NCI-H1417 (cell line): ENCODE results near the gene IPP.
"Not testable (repeated sequence)": the region's sequence is repeated elsewhere in the genome, so short reads cannot be mapped to it uniquely, and the experiment has no call there.

Source experiments
- DNase-seq, 3 experiments: peaks; one replicate each; lab custom pipeline; 2025; lab: John Stamatoyannopoulos, UW

IPP gene

DNA sequence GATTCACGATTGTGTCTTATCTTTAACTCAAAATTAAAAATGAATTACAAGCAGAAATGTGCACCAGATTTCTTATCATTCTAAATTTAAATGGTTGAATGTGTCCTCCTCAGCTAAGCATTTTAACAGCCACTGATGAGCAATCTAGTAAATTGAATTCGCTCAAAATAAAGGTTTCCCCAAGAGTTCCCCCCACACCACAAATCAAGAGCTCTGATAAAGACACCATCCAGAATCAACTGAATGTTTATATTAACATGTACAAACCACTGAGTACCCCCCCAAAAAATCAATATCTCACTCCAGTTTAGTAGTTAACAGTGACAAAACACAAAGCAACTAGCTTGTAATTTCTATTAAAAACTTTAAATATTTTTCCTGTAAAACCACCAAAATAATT lies 66.1 kb downstream of the IPP start:
- DNase-seq, result no peak

DNA sequence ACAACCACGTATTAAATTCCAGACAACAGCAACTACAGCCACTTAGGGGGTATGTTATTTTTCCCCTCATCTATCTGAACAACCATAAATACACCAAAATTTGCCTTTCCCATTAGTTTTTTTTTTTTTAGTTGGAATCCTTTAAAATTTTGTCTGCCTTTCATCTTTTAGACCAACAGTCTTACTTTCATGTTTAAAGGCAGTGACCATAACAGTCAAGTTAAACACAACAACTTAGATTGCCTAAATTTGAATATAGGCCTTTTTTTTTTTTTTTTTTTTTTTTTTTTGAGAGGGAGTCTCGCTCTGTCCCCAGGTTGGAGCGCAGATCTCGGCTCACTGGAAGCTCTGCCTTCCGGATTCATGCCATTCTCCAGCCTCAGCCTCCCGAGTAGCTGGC lies 67.5 kb downstream of the IPP start:
- no peak for DNase-seq

- DNase-seq, result no peak
These were observed 71.3 kb downstream of the IPP start for GRCh38 chr1:45679123-45679522.

GRCh38 chr1:45678489-45678888 lies 72.0 kb downstream of the IPP start:
- DNase-seq, result no peak

DNA sequence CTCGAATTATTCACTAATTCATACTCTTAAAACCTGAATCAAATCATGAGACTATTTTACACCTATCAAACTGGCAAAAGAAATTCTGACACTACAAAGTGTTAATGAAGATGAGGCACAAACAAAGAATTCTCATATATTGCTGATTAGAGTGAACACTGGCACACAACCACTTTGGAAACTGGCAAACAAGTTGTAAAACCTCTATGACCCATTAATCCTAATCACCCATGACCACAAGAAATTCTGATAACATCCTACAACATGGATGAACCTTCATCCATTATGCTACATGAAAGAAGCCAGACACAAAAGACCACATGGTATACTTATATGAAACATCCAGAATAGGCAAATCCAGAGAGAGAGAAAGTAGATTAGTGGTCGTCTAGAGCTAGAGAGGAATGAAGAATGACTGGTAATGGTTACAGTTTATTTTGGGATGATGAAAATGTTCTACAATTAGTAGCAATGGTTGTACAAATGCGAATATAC lies 72.7 kb downstream of the IPP start:
- no peak for DNase-seq

- DNase-seq, result not testable (repeated sequence)
These were observed 73.9 kb downstream of the IPP start for GRCh38 chr1:45676553-45676952.

DNA sequence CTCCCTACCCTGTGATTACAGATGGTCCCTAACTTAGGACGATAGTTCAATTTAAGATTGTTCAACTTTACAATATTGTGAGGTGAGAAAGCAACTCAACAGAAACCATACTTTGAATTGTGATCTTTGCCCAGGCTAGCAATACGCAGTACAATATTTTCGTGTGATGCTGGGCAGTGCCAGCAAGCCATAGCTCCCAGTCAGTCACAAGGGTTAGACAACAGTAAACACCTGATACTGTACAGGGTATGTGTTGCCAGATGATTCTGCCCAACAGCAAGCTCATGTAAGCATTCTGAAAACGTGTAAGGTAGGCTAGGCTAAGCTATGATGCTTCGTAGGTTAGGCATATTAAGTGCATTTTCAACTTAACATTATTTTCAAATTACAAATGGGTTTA lies 76.0 kb downstream of the IPP start:
- no peak for DNase-seq

DNA sequence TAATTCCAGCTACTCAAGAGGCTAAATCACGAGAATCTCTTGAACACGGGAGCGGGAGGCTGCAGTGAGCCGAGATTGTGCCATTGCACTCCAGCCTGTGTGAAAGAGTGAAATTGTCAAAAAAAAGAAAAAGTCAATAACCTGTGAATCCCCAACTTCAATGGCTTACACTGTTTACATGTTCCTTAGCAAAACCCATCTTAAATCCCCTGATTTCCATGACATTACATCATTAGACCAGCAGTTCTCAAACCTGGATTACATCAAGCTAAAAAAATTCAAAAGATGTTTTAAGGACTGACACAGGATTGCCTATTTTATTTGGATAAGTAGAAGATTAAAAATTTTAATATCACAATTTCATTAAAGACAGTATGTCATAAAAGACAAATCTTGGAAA lies 76.5 kb downstream of the IPP start:
- DNase-seq, result no peak

DNA sequence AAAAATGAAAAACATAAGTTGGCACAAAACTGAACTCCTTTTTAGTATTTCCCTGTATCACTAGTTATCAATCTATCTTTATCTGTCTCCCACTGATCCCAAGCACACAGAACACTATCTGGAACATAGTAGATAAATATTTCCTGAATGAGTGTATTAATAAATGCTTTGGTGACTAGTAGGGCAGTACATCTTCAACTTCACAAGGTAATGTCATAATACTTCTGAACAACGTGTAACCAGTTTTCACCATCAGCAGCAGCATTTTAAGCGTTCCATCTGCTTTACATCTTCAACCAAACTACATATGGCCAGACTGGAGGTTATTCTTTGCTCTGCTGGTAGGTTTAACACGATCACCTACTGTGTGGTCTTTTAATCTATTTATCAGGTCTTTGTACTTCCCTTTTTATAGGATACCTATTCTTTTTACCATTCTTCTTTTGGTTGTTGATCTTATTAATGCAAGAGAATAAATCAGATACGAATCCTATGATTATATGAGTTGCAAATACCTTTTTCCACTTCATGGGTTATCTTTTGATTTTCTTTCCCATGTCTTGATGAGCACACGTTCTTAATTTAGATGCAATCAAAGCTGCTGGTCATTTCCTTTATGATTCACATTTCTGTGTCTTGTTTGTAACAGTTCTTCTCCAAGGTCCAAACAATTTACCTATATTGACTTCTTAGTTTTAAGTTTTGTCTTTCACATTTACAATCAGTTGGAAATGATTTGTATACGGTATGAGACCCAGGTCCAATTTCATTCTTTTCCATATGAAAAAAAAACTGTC lies 80.4 kb downstream of the IPP start:
- no peak for DNase-seq

- no peak for DNase-seq
These were observed 81.1 kb downstream of the IPP start for GRCh38 chr1:45669379-45669778.

- no peak for DNase-seq
These were observed 81.9 kb downstream of the IPP start for GRCh38 chr1:45668526-45668925.

GRCh38 chr1:45667321-45668111 lies 82.9 kb downstream of the IPP start:
- no peak for DNase-seq

- DNase-seq, result no peak
These were observed 83.6 kb downstream of the IPP start for GRCh38 chr1:45666836-45667235.

DNA sequence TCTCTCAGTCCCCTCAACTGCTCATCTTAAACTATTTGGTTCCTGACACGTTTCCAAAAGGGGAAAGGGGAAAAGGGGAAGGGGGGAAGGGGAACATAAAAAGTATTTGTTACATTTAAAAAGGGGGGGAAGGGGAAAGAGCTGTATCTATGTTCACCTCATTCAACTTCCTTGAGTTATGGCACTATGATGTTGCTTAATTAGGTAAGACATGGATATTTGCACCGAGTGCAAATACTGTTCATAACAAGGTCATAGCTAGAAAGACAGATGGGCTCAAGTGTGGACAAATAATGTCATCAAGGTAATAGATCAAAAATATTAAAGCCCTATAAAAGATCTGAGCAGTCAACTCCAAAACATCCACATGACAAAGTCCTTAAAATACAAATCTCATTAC lies 90.1 kb downstream of the IPP start:
- DNase-seq, result no peak

- no peak for DNase-seq
These were observed 91.2 kb downstream of the IPP start for GRCh38 chr1:45659222-45659621.

- no peak for DNase-seq
These were observed 92.3 kb downstream of the IPP start for GRCh38 chr1:45658171-45658570.

DNA sequence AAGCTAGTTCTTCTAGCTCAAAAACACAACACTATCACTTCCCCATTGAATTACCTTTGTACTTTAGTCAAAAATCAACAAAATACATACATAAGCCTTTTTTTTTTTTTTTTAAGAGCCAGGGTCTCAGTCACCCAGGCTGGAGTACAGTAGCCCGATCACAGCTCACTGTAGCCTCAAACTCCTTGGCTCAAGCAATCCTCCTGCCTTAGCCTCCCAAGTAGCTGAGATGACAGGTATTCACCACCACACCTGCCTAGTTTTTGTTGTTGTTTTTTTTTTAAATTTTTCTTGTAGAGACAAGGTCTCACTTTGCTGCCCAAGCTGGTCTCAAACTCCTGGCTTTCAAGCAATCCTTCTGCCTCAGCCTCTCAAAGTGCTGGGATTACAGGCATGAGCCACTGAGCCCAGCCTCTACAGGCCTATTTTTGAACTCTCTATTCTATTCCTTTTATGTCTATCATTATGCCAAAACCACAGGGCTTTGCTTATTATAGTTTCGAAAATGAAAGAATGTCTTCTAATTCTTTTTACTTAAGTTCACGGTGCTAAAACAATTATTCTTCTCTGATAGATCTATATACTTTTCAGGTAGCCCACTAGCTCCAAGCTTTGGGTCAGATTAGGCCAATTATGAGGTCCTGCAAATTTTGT lies 93.8 kb downstream of the IPP start:
- DNase-seq, result no peak

GRCh38 chr1:45654540-45655280 lies 95.7 kb downstream of the IPP start:
- DNase-seq, result no peak
